Measurements from ENCODE around the gene RBP4.

RBP4 gene

DNA sequence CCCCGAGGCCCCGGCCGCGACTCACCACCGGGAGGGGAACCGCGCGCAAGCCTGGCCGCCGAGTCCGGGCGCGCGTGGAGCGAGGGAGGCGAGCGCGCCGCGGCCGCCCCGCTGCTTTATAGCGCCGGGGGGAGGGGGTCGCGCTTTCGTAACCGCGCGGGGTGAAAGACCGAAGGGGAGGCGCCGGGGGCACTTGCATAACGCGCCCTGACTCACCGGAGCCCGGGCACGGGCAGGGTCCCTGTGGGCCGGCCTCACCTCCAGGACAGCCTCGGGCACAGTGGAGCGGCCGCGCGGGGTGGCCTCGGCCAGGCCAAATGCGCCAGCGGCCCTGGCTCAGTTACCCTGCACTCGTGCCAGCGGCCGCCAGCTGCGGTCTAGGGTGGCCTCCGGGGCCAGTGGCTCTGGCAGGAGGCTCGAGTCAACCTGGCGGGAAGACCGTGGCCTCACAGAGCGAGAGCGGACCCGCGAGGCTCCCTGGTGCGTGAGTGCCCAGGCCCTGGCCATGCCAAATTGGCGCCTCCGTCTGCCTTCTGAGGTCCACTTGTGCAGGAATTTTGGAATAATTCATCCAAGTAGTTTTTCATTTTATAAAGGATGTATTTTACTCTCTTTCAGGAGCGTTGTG, at the start of gene RBP4:
Gene RBP4, minus strand, starts transcription at position 90 of the 628 bp plus-strand sequence. CDS start 207 bp downstream, outside the sequence.
- ATAC-seq (ENCODE audit: low read depth) (peak; percentile 69), DNase-seq (ENCODE audit: low spot score) (no peak)
- TF ChIP-seq CTCF (IDR thresholded peaks at IDR 0.05; ENCODE audit: poor library complexity, severe bottlenecking), result no peak
- Histone ChIP-seq H3K27me3 (ENCODE audit: insufficient read depth, poor library complexity, severe bottlenecking) (peaks cover 21% of the 10 kb centered on the region), H3K4me3 (ENCODE audit: severe bottlenecking) (peak within 1 kb of the TSS; percentile 23), H3K27ac (ENCODE audit: poor library complexity, severe bottlenecking) (no peak within 1 kb of the TSS), H3K9me3 (ENCODE audit: severe bottlenecking) (no peaks in the 10 kb centered on the region), H3K4me1 (ENCODE audit: insufficient read depth, poor library complexity, severe bottlenecking) (no peaks in the 10 kb centered on the region), H3K36me3 (ENCODE audit: low read depth) (no peaks in the 10 kb centered on the region)

GRCh38 chr10:93639791-93640190, 38.8 kb upstream of the RBP4 start:
- Histone ChIP-seq H3K27ac (ENCODE audit: poor library complexity, severe bottlenecking) (no peak overlapping the region), H3K36me3 (ENCODE audit: low read depth) (no peaks in the 10 kb centered on the region), H3K4me3 (ENCODE audit: severe bottlenecking) (no peak overlapping the region), H3K4me1 (ENCODE audit: insufficient read depth, poor library complexity, severe bottlenecking) (no peaks in the 10 kb centered on the region), H3K27me3 (ENCODE audit: insufficient read depth, poor library complexity, severe bottlenecking) (no peaks in the 10 kb centered on the region), H3K9me3 (ENCODE audit: severe bottlenecking) (no peaks in the 10 kb centered on the region)
- no peak for TF ChIP-seq CTCF (IDR thresholded peaks at IDR 0.05; ENCODE audit: poor library complexity, severe bottlenecking)
- no peak for ATAC-seq (ENCODE audit: low read depth)
- no peak for DNase-seq (ENCODE audit: low spot score)

DNA sequence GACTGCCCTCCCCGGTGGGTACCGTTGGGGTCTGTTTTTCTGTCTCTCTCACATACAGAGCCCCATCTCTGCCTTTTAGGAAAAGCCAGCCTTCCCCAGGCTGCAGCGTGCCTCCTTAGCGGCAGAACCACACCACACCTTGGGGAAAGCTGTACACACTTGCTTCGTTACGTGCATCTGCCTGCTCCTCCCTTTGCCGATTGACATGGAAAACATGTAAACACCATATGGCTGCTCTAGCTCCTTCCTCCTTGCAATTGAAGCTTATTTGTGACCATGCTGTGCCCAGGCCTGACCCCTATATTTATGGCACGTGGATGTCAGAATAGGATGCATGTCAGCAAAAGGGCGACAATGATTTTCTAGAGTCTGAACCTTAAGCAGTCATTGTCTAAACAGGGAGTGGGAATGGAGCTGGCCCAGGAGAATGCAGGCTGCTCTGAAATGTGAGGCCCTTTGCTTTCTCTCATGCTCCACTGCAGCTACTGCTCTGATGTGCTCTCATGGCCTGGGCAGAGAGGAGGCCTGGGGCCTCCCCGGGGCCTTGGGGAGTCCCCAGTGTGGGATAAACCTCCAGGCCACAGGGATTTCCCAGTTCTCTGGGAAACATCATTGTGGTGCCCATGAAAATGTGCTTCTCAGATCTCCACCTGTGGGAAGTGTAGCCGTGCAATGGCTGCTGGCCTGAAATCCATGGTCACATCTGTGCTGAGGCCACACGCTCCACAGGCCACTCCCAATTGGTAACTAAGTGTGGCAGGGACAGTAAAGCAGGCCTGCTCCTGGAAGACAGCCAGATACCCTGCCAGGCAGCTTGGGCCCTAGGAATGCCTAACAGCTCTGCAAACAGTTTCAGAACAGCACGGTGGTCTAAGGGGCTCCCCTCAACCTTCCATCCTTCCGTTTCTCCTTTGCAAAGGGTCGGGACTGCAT, 29.9 kb upstream of the RBP4 start:
- no peak for ATAC-seq (ENCODE audit: low read depth)
- no peak for TF ChIP-seq CTCF (IDR thresholded peaks at IDR 0.05; ENCODE audit: poor library complexity, severe bottlenecking)
- DNase-seq (ENCODE audit: low spot score), result no peak
- Histone ChIP-seq H3K27me3 (ENCODE audit: insufficient read depth, poor library complexity, severe bottlenecking) (no peaks in the 10 kb centered on the region), H3K9me3 (ENCODE audit: severe bottlenecking) (no peaks in the 10 kb centered on the region), H3K27ac (ENCODE audit: poor library complexity, severe bottlenecking) (no peak overlapping the region), H3K4me1 (ENCODE audit: insufficient read depth, poor library complexity, severe bottlenecking) (no peaks in the 10 kb centered on the region), H3K36me3 (ENCODE audit: low read depth) (no peaks in the 10 kb centered on the region), H3K4me3 (ENCODE audit: severe bottlenecking) (no peak overlapping the region)

DNA sequence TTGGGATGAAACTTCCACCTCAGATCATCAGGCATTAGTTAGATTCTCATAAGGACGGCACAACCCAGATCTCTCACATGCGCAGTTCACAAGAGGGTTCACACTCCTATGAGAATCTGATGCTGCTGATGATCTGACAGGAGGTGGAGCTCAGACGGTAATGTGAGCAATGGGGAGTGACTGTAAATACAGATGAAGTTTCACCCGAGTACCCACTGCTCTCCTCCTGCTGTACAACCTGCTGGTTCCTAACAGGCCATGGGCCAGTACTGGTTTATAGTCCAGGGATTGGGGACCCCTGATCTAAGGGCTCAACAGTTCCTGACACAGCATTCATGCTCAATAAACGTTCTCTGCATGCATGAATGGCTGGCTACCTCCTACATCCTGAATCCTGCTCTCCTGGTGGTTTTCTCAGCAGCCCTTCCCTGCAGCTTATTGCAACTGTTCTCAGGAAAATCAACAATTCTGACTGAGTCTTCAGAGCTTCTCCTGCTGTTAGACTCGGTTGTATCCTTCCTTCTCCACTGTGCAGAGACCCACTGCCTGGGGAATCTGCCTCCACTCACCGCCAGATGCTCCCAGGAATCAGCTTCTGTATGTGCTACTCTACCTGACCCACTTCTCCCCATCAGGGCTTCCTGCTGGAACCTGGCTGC, 28.7 kb upstream of the RBP4 start:
- Histone ChIP-seq H3K4me1 (ENCODE audit: insufficient read depth, poor library complexity, severe bottlenecking) (no peaks in the 10 kb centered on the region), H3K27ac (ENCODE audit: poor library complexity, severe bottlenecking) (no peak overlapping the region), H3K27me3 (ENCODE audit: insufficient read depth, poor library complexity, severe bottlenecking) (no peaks in the 10 kb centered on the region), H3K9me3 (ENCODE audit: severe bottlenecking) (no peaks in the 10 kb centered on the region), H3K36me3 (ENCODE audit: low read depth) (no peaks in the 10 kb centered on the region), H3K4me3 (ENCODE audit: severe bottlenecking) (no peak overlapping the region)
- ATAC-seq (ENCODE audit: low read depth), result no peak
- DNase-seq (ENCODE audit: low spot score), result no peak
- no peak for TF ChIP-seq CTCF (IDR thresholded peaks at IDR 0.05; ENCODE audit: poor library complexity, severe bottlenecking)

Data from RWPE2 (cell line).